ENCODE data around the gene RAB7B.

DNA sequence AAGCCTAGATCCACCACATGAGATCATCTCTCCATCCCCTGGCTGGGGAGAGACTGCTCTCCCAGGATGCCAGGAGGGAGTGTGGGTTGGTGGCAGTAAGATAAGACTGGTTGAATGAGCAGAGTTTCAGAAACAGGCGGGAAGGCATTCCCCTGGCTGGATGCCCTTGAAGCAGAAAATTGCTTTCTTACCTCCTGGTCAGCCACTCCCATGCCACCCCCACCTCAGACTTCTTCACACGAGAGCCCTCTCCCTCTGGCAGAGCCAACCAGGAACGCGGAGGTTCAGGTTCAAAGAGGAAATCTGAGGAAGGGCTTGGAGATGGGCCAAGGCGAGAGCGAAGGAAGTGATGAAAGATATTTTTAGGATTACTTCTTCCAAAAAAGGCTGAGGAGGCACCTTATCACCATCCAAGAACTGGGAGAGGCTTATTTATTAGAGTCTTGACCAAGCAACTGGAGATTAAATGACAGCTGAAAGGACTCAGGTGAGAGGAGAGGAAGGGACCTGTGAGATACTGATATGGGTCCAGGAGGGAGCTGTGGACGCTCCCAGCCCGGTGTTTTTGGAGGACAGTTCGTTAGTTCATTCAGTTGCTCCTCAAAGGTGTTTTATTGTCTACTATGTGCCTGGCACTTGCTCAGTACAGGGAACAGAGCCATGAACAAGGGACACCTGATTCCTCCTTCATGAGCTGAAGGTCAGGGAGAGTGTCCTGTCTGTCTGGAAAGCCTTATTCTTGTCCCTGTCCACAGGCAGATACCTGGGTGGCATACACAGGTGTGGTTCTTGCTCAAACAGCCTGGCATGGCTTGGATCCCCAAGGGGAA, 41.0 kb downstream of the RAB7B start:
- TF ChIP-seq POLR2A (IDR thresholded peaks at IDR 0.05) (no peak), EP300 (IDR thresholded peaks at IDR 0.05) (peak in 1 of 4 donors; percentile 48)
